Activated gamma-delta T cell treated with Interleukin-2 at 50 U/mL for 16 hours (primary cell): ENCODE measurements around the gene SLC29A3.

Experiments
- DNase-seq: peaks from one replicate; pipeline ENCODE4 v3.0.0-alpha.2; 2020

The SLC29A3 gene

GRCh38 chr10:71395621-71396020 is 76.6 kb downstream of the SLC29A3 start:
- no peak for DNase-seq

- peak; percentile 26 for DNase-seq
These were observed 77.1 kb downstream of the SLC29A3 start for GRCh38 chr10:71396084-71396710.

GRCh38 chr10:71396711-71397295 is 77.7 kb downstream of the SLC29A3 start, which contains the start of gene CDH23:
CDH23 (plus strand) TSS chr10:71396920; CDS start chr10:71439832, 42,912 bp downstream.
- DNase-seq = no peak

GRCh38 chr10:71397296-71398212 is 78.5 kb downstream of the SLC29A3 start:
- DNase-seq = no peak

DNA sequence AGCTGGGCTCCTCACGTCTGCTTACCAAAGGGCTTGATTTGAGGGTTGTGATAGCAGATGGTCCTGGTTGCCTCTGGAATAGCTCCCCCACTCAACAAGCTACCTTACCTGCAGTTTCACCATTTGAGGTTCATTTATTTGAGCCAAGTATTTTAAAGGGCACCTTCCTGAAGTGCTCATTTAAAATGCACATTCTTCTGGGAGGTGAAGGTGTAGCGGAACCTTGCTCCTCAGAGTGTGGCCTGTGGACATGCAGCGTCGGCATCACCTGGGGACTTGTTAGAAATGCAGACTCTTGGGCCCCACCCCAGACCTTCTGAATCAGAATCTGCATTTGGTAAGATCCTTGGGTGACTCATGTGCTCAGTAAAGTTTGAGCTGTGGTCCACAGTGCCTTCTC is 79.9 kb downstream of the SLC29A3 start:
- no peak for DNase-seq

DNA sequence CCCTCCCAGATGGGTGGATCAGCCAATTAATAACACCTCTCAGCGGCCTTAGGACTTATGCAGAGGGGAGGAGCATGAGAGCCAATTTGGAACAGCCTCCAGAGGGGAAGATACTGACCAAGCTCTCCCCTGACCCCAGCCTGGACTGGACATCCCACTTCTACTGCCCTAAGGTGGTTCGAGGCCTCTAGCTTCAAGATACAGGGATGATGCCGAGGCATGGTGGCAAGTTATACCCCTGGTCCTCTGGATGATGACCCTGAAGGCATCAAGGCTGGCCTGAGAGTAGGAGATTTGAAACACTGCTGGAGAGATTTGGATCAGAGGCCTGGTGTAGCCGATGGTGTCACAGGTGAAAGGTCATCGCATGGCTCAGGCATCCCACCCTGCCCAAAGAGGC is 80.9 kb downstream of the SLC29A3 start:
- no peak for DNase-seq

DNA sequence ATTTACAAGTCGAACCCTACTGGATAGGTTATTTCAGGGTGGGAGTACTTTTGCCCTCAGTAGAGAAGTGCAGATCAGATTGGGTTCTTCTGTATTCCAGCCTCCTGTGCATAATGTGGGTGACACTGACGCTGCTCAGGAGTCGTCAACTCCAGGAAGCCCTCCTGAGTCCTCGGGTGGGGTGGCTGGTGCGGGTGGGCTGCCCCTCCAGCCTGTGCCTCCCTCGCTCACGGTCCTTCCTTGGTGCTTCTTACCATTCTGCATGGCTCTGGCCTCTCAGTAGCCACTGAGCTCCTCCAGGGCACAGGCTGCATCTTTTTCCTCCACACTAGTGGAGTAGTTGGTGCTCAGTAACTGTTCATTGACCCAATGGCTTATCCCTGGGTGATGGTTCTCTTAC is 82.0 kb downstream of the SLC29A3 start:
- DNase-seq = no peak

DNA sequence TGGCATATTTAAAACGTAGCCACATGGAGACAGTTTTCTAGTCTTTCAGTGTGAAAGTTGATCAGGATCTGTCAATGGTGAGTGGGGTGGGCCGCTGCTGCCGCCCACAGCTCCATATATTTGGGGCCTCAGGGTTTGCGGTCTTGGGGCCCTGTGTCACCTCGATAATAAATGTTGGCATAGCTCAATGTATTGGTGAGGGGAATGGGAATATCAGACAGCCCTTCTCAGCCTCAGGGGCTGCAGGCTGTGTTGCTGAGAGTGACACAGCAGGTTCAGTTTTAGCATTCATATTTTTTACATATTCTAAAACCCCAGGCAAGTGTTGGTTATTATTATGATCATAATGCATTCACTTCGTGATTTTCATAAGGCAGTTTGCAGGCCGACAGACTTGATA is 82.9 kb downstream of the SLC29A3 start:
- no peak for DNase-seq

- DNase-seq = no peak
These were observed 85.6 kb downstream of the SLC29A3 start for GRCh38 chr10:71404503-71405295.

DNA sequence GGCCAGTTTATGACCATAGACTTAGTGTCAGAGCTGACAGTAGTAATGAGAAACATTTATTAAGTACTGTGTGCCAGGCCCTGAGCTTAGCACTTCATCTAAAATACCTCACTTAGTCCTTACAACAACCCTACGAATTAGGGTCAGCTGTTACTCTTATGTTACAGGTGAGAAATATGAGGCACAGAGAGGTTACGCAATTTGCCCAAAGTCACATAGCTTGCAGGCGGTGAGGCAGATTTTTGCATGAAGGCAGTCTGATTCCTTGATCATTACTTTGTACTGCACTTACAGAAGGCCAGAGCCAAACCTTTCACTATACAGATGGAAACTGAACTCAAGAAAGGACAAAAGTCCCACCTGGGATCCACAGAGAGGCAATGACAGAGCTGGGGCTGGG is 87.8 kb downstream of the SLC29A3 start:
- no peak for DNase-seq

GRCh38 chr10:71408436-71409225 is 89.6 kb downstream of the SLC29A3 start:
- no peak for DNase-seq

DNA sequence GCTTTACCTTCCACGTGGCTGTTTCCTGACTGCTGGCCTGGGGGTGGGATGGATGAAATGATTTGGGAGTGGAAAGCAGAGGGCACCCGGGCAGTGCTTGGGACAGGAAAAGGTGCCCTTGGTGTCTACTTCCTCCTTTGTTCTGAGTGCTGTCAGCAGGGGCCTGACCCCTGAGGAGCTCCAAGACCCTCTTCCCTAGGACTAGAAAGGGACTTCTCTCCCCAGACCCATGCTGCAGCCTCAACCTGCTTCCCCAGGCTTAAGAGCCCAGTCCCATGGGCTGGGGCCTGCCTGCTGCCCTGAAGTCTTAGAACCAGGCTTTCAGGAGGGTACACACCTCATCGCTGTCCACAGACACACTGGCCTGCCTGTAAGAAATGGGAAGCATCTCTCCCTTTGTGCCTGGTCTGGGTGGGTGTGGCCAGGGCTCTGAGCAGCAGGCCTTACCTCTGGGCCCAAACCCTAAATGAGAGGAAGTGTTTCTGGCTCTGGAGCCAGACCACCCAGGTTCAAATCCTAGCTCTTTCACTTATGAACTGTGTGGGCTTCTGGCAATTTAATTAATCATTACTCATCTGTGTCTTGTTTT is 90.6 kb downstream of the SLC29A3 start:
- DNase-seq = no peak
